Vagina (tissue), 2 donors: Measurements from ENCODE around the gene CCR5.
A peak's percentile ranks its signal among the peaks of the same experiment; 100 is the strongest.

Experiments used
- POLR2A ChIP-seq, 2 donors: fragments of 450-650 bp; IDR thresholded peaks; one replicate each; pipeline ENCODE4 v1.6.1; 2017; ENCODE audit warnings: antibody characterized with exemption in 2 of 2, mild to moderate bottlenecking in 2 of 2, moderate library complexity in 2 of 2
- TF ChIP-seq, protein P1 (sequence below), 3 experiments: fragments of 450-650 bp in 2 of 3; fragments of 200-600 bp in 1 of 3; sonication (generic) in 1 of 3; IDR thresholded peaks; one replicate each; pipeline ENCODE4 v1.5.1; 2017 to 2019; ENCODE audit warnings: antibody characterized with exemption in 3 of 3, mild to moderate bottlenecking in 2 of 3, moderate library complexity in 2 of 3

DNA sequence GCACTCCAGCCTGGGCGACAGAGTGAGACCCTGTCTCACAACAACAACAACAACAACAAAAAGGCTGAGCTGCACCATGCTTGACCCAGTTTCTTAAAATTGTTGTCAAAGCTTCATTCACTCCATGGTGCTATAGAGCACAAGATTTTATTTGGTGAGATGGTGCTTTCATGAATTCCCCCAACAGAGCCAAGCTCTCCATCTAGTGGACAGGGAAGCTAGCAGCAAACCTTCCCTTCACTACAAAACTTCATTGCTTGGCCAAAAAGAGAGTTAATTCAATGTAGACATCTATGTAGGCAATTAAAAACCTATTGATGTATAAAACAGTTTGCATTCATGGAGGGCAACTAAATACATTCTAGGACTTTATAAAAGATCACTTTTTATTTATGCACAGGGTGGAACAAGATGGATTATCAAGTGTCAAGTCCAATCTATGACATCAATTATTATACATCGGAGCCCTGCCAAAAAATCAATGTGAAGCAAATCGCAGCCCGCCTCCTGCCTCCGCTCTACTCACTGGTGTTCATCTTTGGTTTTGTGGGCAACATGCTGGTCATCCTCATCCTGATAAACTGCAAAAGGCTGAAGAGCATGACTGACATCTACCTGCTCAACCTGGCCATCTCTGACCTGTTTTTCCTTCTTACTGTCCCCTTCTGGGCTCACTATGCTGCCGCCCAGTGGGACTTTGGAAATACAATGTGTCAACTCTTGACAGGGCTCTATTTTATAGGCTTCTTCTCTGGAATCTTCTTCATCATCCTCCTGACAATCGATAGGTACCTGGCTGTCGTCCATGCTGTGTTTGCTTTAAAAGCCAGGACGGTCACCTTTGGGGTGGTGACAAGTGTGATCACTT is 2.0 kb downstream of the CCR5 start:
- TF ChIP-seq, protein P1, sequence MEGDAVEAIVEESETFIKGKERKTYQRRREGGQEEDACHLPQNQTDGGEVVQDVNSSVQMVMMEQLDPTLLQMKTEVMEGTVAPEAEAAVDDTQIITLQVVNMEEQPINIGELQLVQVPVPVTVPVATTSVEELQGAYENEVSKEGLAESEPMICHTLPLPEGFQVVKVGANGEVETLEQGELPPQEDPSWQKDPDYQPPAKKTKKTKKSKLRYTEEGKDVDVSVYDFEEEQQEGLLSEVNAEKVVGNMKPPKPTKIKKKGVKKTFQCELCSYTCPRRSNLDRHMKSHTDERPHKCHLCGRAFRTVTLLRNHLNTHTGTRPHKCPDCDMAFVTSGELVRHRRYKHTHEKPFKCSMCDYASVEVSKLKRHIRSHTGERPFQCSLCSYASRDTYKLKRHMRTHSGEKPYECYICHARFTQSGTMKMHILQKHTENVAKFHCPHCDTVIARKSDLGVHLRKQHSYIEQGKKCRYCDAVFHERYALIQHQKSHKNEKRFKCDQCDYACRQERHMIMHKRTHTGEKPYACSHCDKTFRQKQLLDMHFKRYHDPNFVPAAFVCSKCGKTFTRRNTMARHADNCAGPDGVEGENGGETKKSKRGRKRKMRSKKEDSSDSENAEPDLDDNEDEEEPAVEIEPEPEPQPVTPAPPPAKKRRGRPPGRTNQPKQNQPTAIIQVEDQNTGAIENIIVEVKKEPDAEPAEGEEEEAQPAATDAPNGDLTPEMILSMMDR (IDR thresholded peaks at IDR 0.05), result peak in 2 of 3 experiments; percentile 20 to 45
- no peak for TF ChIP-seq POLR2A (IDR thresholded peaks at IDR 0.05)
